SHP77 treated with DMSO at 0.1 percent for 48 hours (cell line): ENCODE measurements around the gene ABCC8.

Experiments
- DNase-seq: peaks from one replicate; lab custom pipeline; 2025; lab: John Stamatoyannopoulos, UW

ABCC8 gene

DNA sequence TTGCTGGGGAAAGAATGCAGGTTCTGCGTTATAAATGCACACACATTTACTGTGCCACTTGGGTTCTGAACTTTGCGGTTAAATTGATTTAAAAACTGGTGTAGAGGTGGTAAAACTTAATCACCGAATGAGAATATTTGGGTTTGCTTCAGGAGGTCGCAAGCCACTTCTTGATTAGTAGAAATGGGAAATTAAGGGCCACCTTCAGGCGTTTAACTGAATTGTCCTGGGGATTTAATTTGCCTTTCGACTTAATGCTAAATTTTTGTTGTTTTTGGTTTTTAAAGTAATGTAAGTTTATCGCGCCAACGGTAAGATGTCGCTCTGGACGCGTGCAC, 125.5 kb downstream of the ABCC8 start:
- no peak for DNase-seq

GRCh38 chr11:17350455-17351171, 126.0 kb downstream of the ABCC8 start:
- DNase-seq = no peak

- DNase-seq = no peak
Measured at GRCh38 chr11:17347676-17348075, 129.0 kb downstream of the ABCC8 start.

DNA sequence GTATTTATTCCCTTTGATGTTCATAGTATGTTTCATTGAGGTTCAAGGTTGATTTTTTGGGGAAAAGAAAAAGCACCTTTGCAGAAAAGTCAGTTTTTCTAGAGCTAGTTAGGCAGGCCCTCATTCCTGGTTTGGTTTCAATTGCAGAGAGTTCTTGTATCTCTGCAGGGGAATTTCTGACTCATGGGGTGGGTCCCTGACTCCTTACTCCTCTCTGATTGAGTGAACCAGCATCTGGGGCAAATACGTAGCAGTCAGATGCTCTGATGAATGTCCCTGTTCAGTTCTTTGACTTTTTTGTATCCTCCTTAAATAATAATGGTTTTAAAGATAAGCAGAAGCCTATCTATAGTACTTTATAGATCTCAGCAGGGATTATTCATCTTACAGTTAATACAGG, 132.7 kb downstream of the ABCC8 start:
- no peak for DNase-seq

DNA sequence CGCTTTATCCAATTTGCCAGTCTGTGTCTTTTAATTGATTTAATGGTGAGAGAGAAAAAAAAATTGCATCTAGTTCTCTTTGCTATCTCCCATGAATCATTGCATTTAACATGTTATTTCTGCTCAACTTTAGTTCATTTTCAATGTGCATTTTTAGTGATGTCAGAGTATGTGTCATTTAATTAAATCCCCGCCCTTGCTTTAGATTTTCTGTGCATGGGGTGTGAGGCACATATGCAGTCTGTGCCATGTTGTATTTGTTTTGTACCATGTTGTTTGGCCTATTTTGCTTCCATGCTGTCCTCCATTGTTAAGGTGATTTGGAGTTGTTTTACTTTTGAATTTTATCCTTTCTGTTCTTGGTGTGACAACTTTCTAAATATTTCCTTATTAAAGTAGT, 133.4 kb downstream of the ABCC8 start:
- no peak for DNase-seq
